Adipose tissue (tissue), 3 donors: ENCODE results near the gene DPF1. TPM values are rescaled to one million over a fixed set of nuclear protein-coding genes. Genes with fewer than 3 reads are reported as not detected.

Source experiments
- H3K27ac ChIP-seq: one replicate; pipeline ENCODE4 v1.5.1; 2013; ENCODE audit warnings: low read depth, low read length
- WGBS, 3 donors: extraction: QIAGEN DNeasy Blood & Tissue Kit; methylation state at CpG; one replicate each; pipeline ENCODE4 v1.1.7; 2013; 5-methylcytosine and 5-hydroxymethylcytosine counted together
- polyA plus RNA-seq, 3 donors: library from polyadenylated mRNA; stranded (reverse); fragments of 200-250 nt; gene quantifications; one replicate each; pipeline ENCODE4 v1.2.3, GENCODE V29; 2013
- donor health status: healthy with polysubstance abuse.
- donor health status: Bipolar disorder and iron deficiency.
- donor health status: healthy.

The DPF1 gene
- polyA plus RNA-seq, 3 donors, result 0.05 to 0.67 (median 0.13) TPM

- no peak overlapping the region for H3K27ac ChIP-seq
- WGBS, 3 donors, result 69 to 77% (median 69%) methylated on average over 11 to 12 of the region's 12 CpGs
Measured at GRCh38 chr19:38207543-38207942, 16.5 kb downstream of the DPF1 start.

- no peak overlapping the region for H3K27ac ChIP-seq
- WGBS, 3 donors, result 89 to 94% (median 91%) methylated on average over 15 to 16 of the region's 16 CpGs
Measured at GRCh38 chr19:38206928-38207327, 17.1 kb downstream of the DPF1 start.

- no peak overlapping the region for H3K27ac ChIP-seq
- 87 to 91% (median 90%) methylated on average over 32 to 36 of the region's 36 CpGs for WGBS, 3 donors
Measured at GRCh38 chr19:38206006-38206745, 17.8 kb downstream of the DPF1 start.

- H3K27ac ChIP-seq, result no peak overlapping the region
- WGBS, 3 donors, result 91 to 96% (median 96%) methylated on average over 8 of the region's 8 CpGs
Measured at GRCh38 chr19:38204728-38205127, 19.3 kb downstream of the DPF1 start.

- no peak overlapping the region for H3K27ac ChIP-seq
- 90 to 92% (median 92%) methylated on average over 8 of the region's 8 CpGs for WGBS, 3 donors
Measured at GRCh38 chr19:38204096-38204495, 19.9 kb downstream of the DPF1 start.

- H3K27ac ChIP-seq, result no peak overlapping the region
- 92 to 96% (median 93%) methylated on average over 13 of the region's 13 CpGs for WGBS, 3 donors
Measured at GRCh38 chr19:38203197-38203596, 20.8 kb downstream of the DPF1 start.

- no peak overlapping the region for H3K27ac ChIP-seq
- 90 to 96% (median 94%) methylated on average over 14 of the region's 14 CpGs for WGBS, 3 donors
Measured at GRCh38 chr19:38202504-38202903, 21.5 kb downstream of the DPF1 start.

GRCh38 chr19:38201731-38202130 is 22.3 kb downstream of the DPF1 start:
- 90 to 95% (median 93%) methylated on average over 15 of the region's 15 CpGs for WGBS, 3 donors
- H3K27ac ChIP-seq, result no peak overlapping the region

GRCh38 chr19:38199340-38199739 is 24.7 kb downstream of the DPF1 start:
- WGBS, 3 donors, result 93 to 95% (median 94%) methylated on average over 11 of the region's 11 CpGs
- no peak overlapping the region for H3K27ac ChIP-seq

- H3K27ac ChIP-seq, result no peak overlapping the region
- WGBS, 3 donors, result 90 to 94% (median 93%) methylated on average over 25 of the region's 25 CpGs
Measured at GRCh38 chr19:38197937-38198704, 25.9 kb downstream of the DPF1 start.

GRCh38 chr19:38196948-38197656 is 26.9 kb downstream of the DPF1 start:
- WGBS, 3 donors, result 93 to 96% (median 94%) methylated on average over 23 of the region's 23 CpGs

GRCh38 chr19:38196245-38196837 is 27.7 kb downstream of the DPF1 start:
- H3K27ac ChIP-seq, result no peak overlapping the region
- 94 to 97% (median 95%) methylated on average over 13 of the region's 13 CpGs for WGBS, 3 donors

More at GRCh38 chr19:38196948-38197656, 26.9 kb downstream of the DPF1 start:
- H3K27ac ChIP-seq, result no peak overlapping the region

GRCh38 chr19:38195237-38195636 is 28.8 kb downstream of the DPF1 start:
- 80 to 99% (median 87%) methylated on average over 10 of the region's 10 CpGs for WGBS, 3 donors
- H3K27ac ChIP-seq, result no peak overlapping the region

- WGBS, 3 donors, result 86 to 95% (median 95%) methylated on average over 13 of the region's 13 CpGs
- no peak overlapping the region for H3K27ac ChIP-seq
Measured at GRCh38 chr19:38194061-38194701, 29.8 kb downstream of the DPF1 start.

GRCh38 chr19:38193445-38193844 is 30.6 kb downstream of the DPF1 start:
- 80 to 90% (median 87%) methylated on average over 22 to 29 of the region's 29 CpGs for WGBS, 3 donors
- no peak overlapping the region for H3K27ac ChIP-seq

GRCh38 chr19:38191747-38192146 is 32.3 kb downstream of the DPF1 start:
- no peak overlapping the region for H3K27ac ChIP-seq
- 93 to 94% (median 94%) methylated on average over 13 of the region's 13 CpGs for WGBS, 3 donors

- no peak overlapping the region for H3K27ac ChIP-seq
- 84 to 93% (median 90%) methylated on average over 6 of the region's 6 CpGs for WGBS, 3 donors
Measured at GRCh38 chr19:38190793-38191192, 33.2 kb downstream of the DPF1 start.

- H3K27ac ChIP-seq, result no peak overlapping the region
- WGBS, 3 donors, result 68 to 78% (median 71%) methylated on average over 6 of the region's 6 CpGs
Measured at GRCh38 chr19:38190061-38190460, 34.0 kb downstream of the DPF1 start.
